Ishikawa (cell line): ENCODE results near the gene DELE1.

Experiments used
- CEBPB ChIP-seq: IDR thresholded peaks from 2 replicates; pipeline ENCODE4 v1.6.1; 2012
- EGR1 ChIP-seq: IDR thresholded peaks from 2 replicates; pipeline ENCODE4 v1.6.1; 2012
- EP300 ChIP-seq: IDR thresholded peaks from 2 replicates; pipeline ENCODE4 v1.6.1; 2012; ENCODE audit warnings: borderline replicate concordance
- RAD21 ChIP-seq: IDR thresholded peaks from 2 replicates; pipeline ENCODE4 v1.6.1; 2012; ENCODE audit warnings: low read depth
- TCF12 ChIP-seq: IDR thresholded peaks from 2 replicates; pipeline ENCODE4 v1.6.1; 2012; ENCODE audit warnings: low read depth
- USF1 ChIP-seq: IDR thresholded peaks from 2 replicates; pipeline ENCODE4 v1.6.1; 2012
- YY1 ChIP-seq: IDR thresholded peaks from 2 replicates; pipeline ENCODE4 v1.6.1; 2012; ENCODE audit warnings: low read depth

- TF ChIP-seq CEBPB, result no peak
- no peak for TF ChIP-seq USF1
- TF ChIP-seq RAD21, result no peak
- TF ChIP-seq EP300, result no peak
- no peak for TF ChIP-seq YY1
- no peak for TF ChIP-seq EGR1
- no peak for TF ChIP-seq TCF12
These were observed 46.1 kb upstream of the DELE1 start for GRCh38 chr5:141877356-141878185.
